ENCODE data around the gene PYGO1. TPM values are rescaled to one million over a fixed set of nuclear protein-coding genes. Genes with fewer than 3 reads are reported as not detected.

The PYGO1 gene
- total RNA-seq, 2 experiments from 2014 or later, result not detected

GRCh38 chr15:55615445-55615844 lies 27.3 kb upstream of the PYGO1 start:
- Histone ChIP-seq H3K4me2 (ENCODE audit: low read length) (peak overlapping the region; percentile 17; the same call in 1 of the 2 replicates), H2AFZ (ENCODE audit: low read length) (no peak overlapping the region), H3K4me3 (ENCODE audit: low read depth, low read length, poor library complexity, severe bottlenecking) (no peak overlapping the region), H3K79me2 (ENCODE audit: insufficient read depth, low read depth, low read length) (no peaks in the 10 kb centered on the region), H4K20me1 (ENCODE audit: insufficient read depth, low read length) (no peaks in the 10 kb centered on the region), H3K4me1 (ENCODE audit: insufficient read depth, low read length, poor library complexity, severe bottlenecking) (no peaks in the 10 kb centered on the region), H3K27ac (ENCODE audit: low read depth, low read length, poor library complexity, severe bottlenecking) (no peak overlapping the region), H3K36me3 (ENCODE audit: insufficient read depth, low read length) (no peaks in the 10 kb centered on the region), H3K9me2 (ENCODE audit: insufficient read depth, low read length) (no peaks in the 10 kb centered on the region), H3K9me3 (ENCODE audit: low read length) (no peaks in the 10 kb centered on the region)
- BruUV-seq (replicated peaks), result no TSS peak
- ChIA-PET POLR2A (interaction anchor here (0.6 kb wide), 1 partner anchor 91 kb away, joined by 4 read pairs; no protein-coding TSS in a partner anchor), CTCF (ENCODE audit: unreplicated experiment) (no interaction called here)
- TF ChIP-seq, protein P1, sequence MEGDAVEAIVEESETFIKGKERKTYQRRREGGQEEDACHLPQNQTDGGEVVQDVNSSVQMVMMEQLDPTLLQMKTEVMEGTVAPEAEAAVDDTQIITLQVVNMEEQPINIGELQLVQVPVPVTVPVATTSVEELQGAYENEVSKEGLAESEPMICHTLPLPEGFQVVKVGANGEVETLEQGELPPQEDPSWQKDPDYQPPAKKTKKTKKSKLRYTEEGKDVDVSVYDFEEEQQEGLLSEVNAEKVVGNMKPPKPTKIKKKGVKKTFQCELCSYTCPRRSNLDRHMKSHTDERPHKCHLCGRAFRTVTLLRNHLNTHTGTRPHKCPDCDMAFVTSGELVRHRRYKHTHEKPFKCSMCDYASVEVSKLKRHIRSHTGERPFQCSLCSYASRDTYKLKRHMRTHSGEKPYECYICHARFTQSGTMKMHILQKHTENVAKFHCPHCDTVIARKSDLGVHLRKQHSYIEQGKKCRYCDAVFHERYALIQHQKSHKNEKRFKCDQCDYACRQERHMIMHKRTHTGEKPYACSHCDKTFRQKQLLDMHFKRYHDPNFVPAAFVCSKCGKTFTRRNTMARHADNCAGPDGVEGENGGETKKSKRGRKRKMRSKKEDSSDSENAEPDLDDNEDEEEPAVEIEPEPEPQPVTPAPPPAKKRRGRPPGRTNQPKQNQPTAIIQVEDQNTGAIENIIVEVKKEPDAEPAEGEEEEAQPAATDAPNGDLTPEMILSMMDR (conservative IDR thresholded peaks at IDR 0.05; ENCODE audit: low read length), result no peak
- no peak for TF ChIP-seq EZH2phosphoT487 (IDR thresholded peaks at IDR 0.05; ENCODE audit: borderline replicate concordance, low read depth, low read length)
- no peak for DNase-seq (ENCODE audit: low spot score)
- intact Hi-C loops (cut with micrococcal nuclease; ENCODE audit: unreplicated experiment), result no loop called here

DNA sequence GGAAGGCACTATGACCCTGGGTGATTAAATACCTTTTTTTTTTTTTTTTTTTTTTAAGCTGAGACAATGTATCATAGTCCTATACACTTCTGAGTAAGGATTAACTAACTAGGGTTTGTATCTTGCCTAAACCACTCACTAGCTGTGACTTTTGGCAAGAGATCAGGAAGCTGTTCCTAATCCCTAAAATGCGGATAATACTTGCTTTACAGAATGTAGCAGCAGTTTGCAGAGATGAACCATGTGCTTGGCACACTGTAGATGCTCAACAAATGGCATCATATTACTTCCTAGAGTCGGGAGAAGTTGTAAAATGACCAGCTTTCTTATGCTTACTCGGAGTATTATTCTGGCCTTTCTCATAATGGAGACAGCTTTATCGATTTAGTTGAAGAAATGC lies 25.6 kb upstream of the PYGO1 start:
- Histone ChIP-seq H3K9me2 (ENCODE audit: insufficient read depth, low read length) (no peaks in the 10 kb centered on the region), H3K4me3 (ENCODE audit: low read depth, low read length, poor library complexity, severe bottlenecking) (no peak overlapping the region), H3K27ac (ENCODE audit: low read depth, low read length, poor library complexity, severe bottlenecking) (no peak overlapping the region), H3K4me1 (ENCODE audit: insufficient read depth, low read length, poor library complexity, severe bottlenecking) (no peaks in the 10 kb centered on the region), H3K9me3 (ENCODE audit: low read length) (no peaks in the 10 kb centered on the region), H3K79me2 (ENCODE audit: insufficient read depth, low read depth, low read length) (no peaks in the 10 kb centered on the region), H3K36me3 (ENCODE audit: insufficient read depth, low read length) (no peaks in the 10 kb centered on the region), H3K4me2 (ENCODE audit: low read length) (no peak overlapping the region), H2AFZ (ENCODE audit: low read length) (no peak overlapping the region), H4K20me1 (ENCODE audit: insufficient read depth, low read length) (no peaks in the 10 kb centered on the region)
- ChIA-PET POLR2A (no interaction called here), CTCF (ENCODE audit: unreplicated experiment) (interaction anchor here (0.5 kb wide), 1 partner anchor 208 kb away, joined by 22 read pairs; no protein-coding TSS in a partner anchor)
- intact Hi-C loops (cut with micrococcal nuclease; ENCODE audit: unreplicated experiment), result no loop called here
- TF ChIP-seq EZH2phosphoT487 (IDR thresholded peaks at IDR 0.05; ENCODE audit: borderline replicate concordance, low read depth, low read length), result no peak
- TF ChIP-seq, protein P1 (conservative IDR thresholded peaks at IDR 0.05; ENCODE audit: low read length), result no peak
- no TSS peak for BruUV-seq (replicated peaks)
- no peak for DNase-seq (ENCODE audit: low spot score)

DNA sequence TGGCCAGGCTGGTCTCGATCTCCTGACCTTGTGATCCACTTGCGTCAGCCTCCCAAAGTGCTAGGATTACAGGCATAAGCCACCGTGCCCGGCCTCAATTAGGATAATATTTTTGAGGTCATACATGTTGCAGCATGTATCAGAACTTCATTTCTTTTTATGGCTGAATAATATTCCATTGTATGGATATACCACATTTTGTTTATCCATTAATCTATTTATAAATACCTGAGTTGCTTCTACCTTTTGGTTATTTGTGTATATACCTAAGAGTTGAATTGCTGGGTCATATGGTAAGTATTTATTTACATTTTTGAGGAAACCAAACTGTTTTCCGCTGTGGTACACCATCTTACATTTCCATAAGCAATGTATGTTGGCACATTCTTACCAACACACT lies 18.1 kb upstream of the PYGO1 start:
- no peaks in the 10 kb centered on the region for H3K4me1 ChIP-seq (ENCODE audit: insufficient read depth, low read length, poor library complexity, severe bottlenecking)
- H3K4me2 ChIP-seq (ENCODE audit: low read length), result no peak overlapping the region
- H3K79me2 ChIP-seq (ENCODE audit: insufficient read depth, low read depth, low read length), result no peaks in the 10 kb centered on the region
- BruUV-seq (replicated peaks), result no TSS peak
- no peaks in the 10 kb centered on the region for H3K36me3 ChIP-seq (ENCODE audit: insufficient read depth, low read length)
- no peaks in the 10 kb centered on the region for H3K9me2 ChIP-seq (ENCODE audit: insufficient read depth, low read length)
- TF ChIP-seq EZH2phosphoT487 (IDR thresholded peaks at IDR 0.05; ENCODE audit: borderline replicate concordance, low read depth, low read length), result no peak
- TF ChIP-seq, protein P1 (conservative IDR thresholded peaks at IDR 0.05; ENCODE audit: low read length), result no peak
- DNase-seq (ENCODE audit: low spot score), result no peak
- ChIA-PET CTCF (ENCODE audit: unreplicated experiment) (no interaction called here), POLR2A (no interaction called here)
- H3K9me3 ChIP-seq (ENCODE audit: low read length), result no peaks in the 10 kb centered on the region
- no peak overlapping the region for H2AFZ ChIP-seq (ENCODE audit: low read length)
- no peaks in the 10 kb centered on the region for H4K20me1 ChIP-seq (ENCODE audit: insufficient read depth, low read length)
- no peak overlapping the region for H3K27ac ChIP-seq (ENCODE audit: low read depth, low read length, poor library complexity, severe bottlenecking)
- intact Hi-C loops (cut with micrococcal nuclease; ENCODE audit: unreplicated experiment), result no loop called here
- H3K4me3 ChIP-seq (ENCODE audit: low read depth, low read length, poor library complexity, severe bottlenecking), result no peak overlapping the region

All from OCI-LY7 (cell line).